OCI-LY7 (cell line): ENCODE results near the gene PTH1R.

Experiments
- CTCF ChIP-seq: fragments of 200-600 bp; sonication (generic); conservative IDR thresholded peaks from 2 replicates; pipeline ENCODE4 v1.5.1; 2014; ENCODE audit warnings: mild to moderate bottlenecking, antibody characterized with exemption, low read length, moderate library complexity, mixed read lengths
- EZH2phosphoT487 ChIP-seq: fragments of 200-600 bp; sonication (generic); IDR thresholded peaks from 2 replicates; pipeline ENCODE4 v1.6.1; 2018; ENCODE audit warnings: low read depth, borderline replicate concordance, mild to moderate bottlenecking, mixed run types, antibody characterized with exemption, low read length, moderate library complexity, mixed read lengths

- TF ChIP-seq CTCF (no peak), EZH2phosphoT487 (no peak)
Observed at GRCh38 chr3:46933261-46933660, 55.7 kb downstream of the PTH1R start.
